Measurements from ENCODE around the gene KLC1.
A peak's percentile ranks its signal among the peaks of the same experiment; 100 is the strongest.
"Not testable (repeated sequence)": the region's sequence is repeated elsewhere in the genome, so short reads cannot be mapped to it uniquely, and the experiment has no call there.

KLC1 gene

GRCh38 chr14:103625356-103626095 is 3.5 kb upstream of the KLC1 start:
- no peak for DNase-seq (ENCODE audit: low read depth)

GRCh38 chr14:103626146-103626850 is 2.7 kb upstream of the KLC1 start:
- DNase-seq (ENCODE audit: low read depth): no peak

GRCh38 chr14:103627073-103628025 is 1.7 kb upstream of the KLC1 start:
- DNase-seq (ENCODE audit: low read depth): no peak

GRCh38 chr14:103628221-103628683 is 759 bp upstream of the KLC1 start:
- no peak for DNase-seq (ENCODE audit: low read depth)

GRCh38 chr14:103629503-103630121 is 601 bp downstream of the KLC1 start:
- DNase-seq (ENCODE audit: low read depth): peak; percentile 37

GRCh38 chr14:103630364-103631108 is 1.5 kb downstream of the KLC1 start:
- no peak for DNase-seq (ENCODE audit: low read depth)

- DNase-seq (ENCODE audit: low read depth): no peak
These were observed 4.4 kb downstream of the KLC1 start for GRCh38 chr14:103633391-103633790.

- DNase-seq (ENCODE audit: low read depth): no peak
These were observed 5.1 kb downstream of the KLC1 start for GRCh38 chr14:103634156-103634555.

GRCh38 chr14:103638594-103638993 is 9.6 kb downstream of the KLC1 start:
- no peak for DNase-seq (ENCODE audit: low read depth)

GRCh38 chr14:103641161-103641560 is 12.2 kb downstream of the KLC1 start:
- no peak for DNase-seq (ENCODE audit: low read depth)

GRCh38 chr14:103646189-103646588 is 17.2 kb downstream of the KLC1 start:
- DNase-seq (ENCODE audit: low read depth): no peak

GRCh38 chr14:103649001-103649400 is 20.0 kb downstream of the KLC1 start:
- DNase-seq (ENCODE audit: low read depth): no peak

- no peak for DNase-seq (ENCODE audit: low read depth)
These were observed 21.2 kb downstream of the KLC1 start for GRCh38 chr14:103650213-103650612.

GRCh38 chr14:103651585-103651984 is 22.6 kb downstream of the KLC1 start:
- no peak for DNase-seq (ENCODE audit: low read depth)

- no peak for DNase-seq (ENCODE audit: low read depth)
These were observed 23.8 kb downstream of the KLC1 start for GRCh38 chr14:103652806-103653205.

- DNase-seq (ENCODE audit: low read depth): not testable (repeated sequence)
These were observed 24.3 kb downstream of the KLC1 start for GRCh38 chr14:103653336-103653735.

GRCh38 chr14:103653805-103654204 is 24.8 kb downstream of the KLC1 start:
- no peak for DNase-seq (ENCODE audit: low read depth)

GRCh38 chr14:103654619-103655018 is 25.6 kb downstream of the KLC1 start:
- DNase-seq (ENCODE audit: low read depth): no peak

- DNase-seq (ENCODE audit: low read depth): no peak
These were observed 27.2 kb downstream of the KLC1 start for GRCh38 chr14:103656031-103656755.

- no peak for DNase-seq (ENCODE audit: low read depth)
These were observed 27.7 kb downstream of the KLC1 start for GRCh38 chr14:103656756-103657133.

- no peak for DNase-seq (ENCODE audit: low read depth)
These were observed 28.5 kb downstream of the KLC1 start for GRCh38 chr14:103657471-103657870.

All from stimulated activated CD8-positive, alpha-beta memory T cell treated with anti-CD3 and anti-CD28 coated beads, Interleukin-15, amount 100 ng/mL, for 24 hours (primary cell).